Glomerular visceral epithelial cell (primary cell): ENCODE measurements around the gene INAFM1.

Experiments used
- DNase-seq: peaks from one replicate; pipeline ENCODE4 v3.0.0-alpha.2; 2016; ENCODE audit errors: extremely low spot score

INAFM1 gene

GRCh38 chr19:47274071-47274890 lies at the start of gene INAFM1:
Gene INAFM1, plus strand, starts transcription at chr19:47274885. Its CDS starts 35 bp downstream, at chr19:47274920.
- peak; percentile 98 for DNase-seq

- peak; percentile 94 for DNase-seq
These were observed 48.8 kb upstream of the INAFM1 start for GRCh38 chr19:47225746-47226425.

GRCh38 chr19:47226426-47227351 lies 48.0 kb upstream of the INAFM1 start:
- DNase-seq, result peak; percentile 90

- peak; percentile 95 for DNase-seq
These were observed 47.1 kb upstream of the INAFM1 start for GRCh38 chr19:47227352-47228167.

GRCh38 chr19:47228168-47228936 lies 46.3 kb upstream of the INAFM1 start:
- DNase-seq, result peak; percentile 73

GRCh38 chr19:47228937-47229675 lies 45.6 kb upstream of the INAFM1 start:
- no peak for DNase-seq

- DNase-seq, result no peak
These were observed 45.0 kb upstream of the INAFM1 start for GRCh38 chr19:47229676-47230053.

GRCh38 chr19:47230054-47230920 lies 44.4 kb upstream of the INAFM1 start:
- peak; percentile 65 for DNase-seq

GRCh38 chr19:47230921-47231214 lies 43.8 kb upstream of the INAFM1 start, which contains the start of gene BBC3:
Gene BBC3, minus strand, starts transcription at chr19:47231199. Its CDS starts 2,768 bp downstream, at chr19:47228431.
- DNase-seq, result no peak

- peak; percentile 93 for DNase-seq
These were observed 43.2 kb upstream of the INAFM1 start for GRCh38 chr19:47231215-47232054.

- peak; percentile 80 for DNase-seq
These were observed 42.1 kb upstream of the INAFM1 start for GRCh38 chr19:47232422-47233211.

GRCh38 chr19:47236072-47236675 lies 38.5 kb upstream of the INAFM1 start:
- DNase-seq, result no peak

GRCh38 chr19:47239152-47239551 lies 35.5 kb upstream of the INAFM1 start:
- DNase-seq, result no peak

GRCh38 chr19:47239610-47240296 lies 34.9 kb upstream of the INAFM1 start:
- peak; percentile 69 for DNase-seq

- DNase-seq, result no peak
These were observed 34.1 kb upstream of the INAFM1 start for GRCh38 chr19:47240556-47240955.
